PC-9 (cell line): ENCODE measurements around the gene PPP3R2.

Source experiments
- CTCF ChIP-seq: fragments of 200-600 bp; sonication (generic); conservative IDR thresholded peaks from 2 replicates; pipeline ENCODE4 v1.6.1; 2017; ENCODE audit warnings: mixed run types, antibody characterized with exemption, mild to moderate bottlenecking, moderate library complexity
- EZH2 ChIP-seq: fragments of 200-600 bp; sonication (generic); IDR thresholded peaks from 2 replicates; pipeline ENCODE4 v1.8.0; 2017; ENCODE audit warnings: antibody characterized with exemption, low read depth

- TF ChIP-seq CTCF (no peak), EZH2 (no peak)
Observed at GRCh38 chr9:101578378-101578777, 16.4 kb downstream of the PPP3R2 start.
